NT2/D1 (cell line): ENCODE measurements around the gene GLIS2.

ENCODE experiments used
- YY1 ChIP-seq: IDR thresholded peaks from 2 replicates; pipeline ENCODE4 v1.6.1; 2011; ENCODE audit not compliant: insufficient read length, insufficient read depth
- ZNF274 ChIP-seq: IDR thresholded peaks from 2 replicates; pipeline ENCODE4 v1.6.1; 2011; ENCODE audit warnings: mild to moderate bottlenecking, low read depth, low read length

DNA sequence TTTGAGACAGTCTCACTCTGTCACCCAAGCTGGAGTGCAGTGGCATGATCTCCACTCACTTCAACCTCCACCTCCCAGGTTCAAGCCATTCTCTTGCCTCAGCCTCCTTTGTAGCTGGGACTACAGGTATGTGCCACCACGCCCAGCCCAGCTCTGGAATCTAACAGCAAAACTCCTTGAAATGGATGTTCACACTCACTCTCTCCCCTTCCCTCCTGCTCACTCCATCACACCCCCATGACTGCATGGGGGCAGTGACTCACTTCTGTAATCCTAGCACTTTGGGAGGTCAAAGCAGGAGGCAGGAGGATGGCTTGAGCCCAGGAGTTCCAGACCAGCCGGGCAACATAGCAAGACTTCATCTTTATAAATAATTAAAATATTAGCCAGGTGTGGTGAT is 31.9 kb upstream of the GLIS2 start:
- TF ChIP-seq ZNF274 (no peak), YY1 (no peak)
